ENCODE data around the gene TMEM98.

GRCh38 chr17:32964541-32964940 is 36.6 kb downstream of the TMEM98 start:
- TF ChIP-seq, protein P1, sequence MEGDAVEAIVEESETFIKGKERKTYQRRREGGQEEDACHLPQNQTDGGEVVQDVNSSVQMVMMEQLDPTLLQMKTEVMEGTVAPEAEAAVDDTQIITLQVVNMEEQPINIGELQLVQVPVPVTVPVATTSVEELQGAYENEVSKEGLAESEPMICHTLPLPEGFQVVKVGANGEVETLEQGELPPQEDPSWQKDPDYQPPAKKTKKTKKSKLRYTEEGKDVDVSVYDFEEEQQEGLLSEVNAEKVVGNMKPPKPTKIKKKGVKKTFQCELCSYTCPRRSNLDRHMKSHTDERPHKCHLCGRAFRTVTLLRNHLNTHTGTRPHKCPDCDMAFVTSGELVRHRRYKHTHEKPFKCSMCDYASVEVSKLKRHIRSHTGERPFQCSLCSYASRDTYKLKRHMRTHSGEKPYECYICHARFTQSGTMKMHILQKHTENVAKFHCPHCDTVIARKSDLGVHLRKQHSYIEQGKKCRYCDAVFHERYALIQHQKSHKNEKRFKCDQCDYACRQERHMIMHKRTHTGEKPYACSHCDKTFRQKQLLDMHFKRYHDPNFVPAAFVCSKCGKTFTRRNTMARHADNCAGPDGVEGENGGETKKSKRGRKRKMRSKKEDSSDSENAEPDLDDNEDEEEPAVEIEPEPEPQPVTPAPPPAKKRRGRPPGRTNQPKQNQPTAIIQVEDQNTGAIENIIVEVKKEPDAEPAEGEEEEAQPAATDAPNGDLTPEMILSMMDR (IDR thresholded peaks at IDR 0.05 in 4 of 5, conservative IDR thresholded peaks at IDR 0.05 in 1 of 5), result no peak
- no peak for TF ChIP-seq POLR2A (IDR thresholded peaks at IDR 0.05)

All from gastrocnemius medialis (tissue), 4 donors.